K562 (cell line): ENCODE data around the gene NUTF2. TPM values are rescaled to one million over a fixed set of nuclear protein-coding genes. Genes with fewer than 3 reads are reported as not detected.
A peak's percentile ranks its signal among the peaks of the same experiment; 100 is the strongest.

Experiments
- CREM ChIP-seq: IDR thresholded peaks from 2 replicates; pipeline ENCODE4 v1.6.1; 2014; ENCODE audit warnings: antibody characterized with exemption, low read depth
- CTBP1 ChIP-seq: fragments of 450-650 bp; IDR thresholded peaks from 2 replicates; pipeline ENCODE4 v1.6.1; 2016; ENCODE audit warnings: borderline replicate concordance
- ESRRA ChIP-seq: fragments of 450-650 bp; IDR thresholded peaks from 2 replicates; pipeline ENCODE4 v1.6.1; 2014; ENCODE audit warnings: low read depth, mild to moderate bottlenecking, moderate library complexity, borderline replicate concordance
- FOSL1 ChIP-seq: fragments of 200-800 bp; sonication (Bioruptor generic); conservative IDR thresholded peaks from 2 replicates; pipeline ENCODE4 v1.6.1; 2016; ENCODE audit warnings: missing genetic modification characterization, missing compliant biosample characterization
- JUN ChIP-seq, 2 experiments: sonication (generic) in 1 of 2; formaldehyde crosslinking in 1 of 2; IDR thresholded peaks; 2 replicates each; pipeline versions ENCODE4 v1.6.1 to v1.8.0; 2012 to 2022; ENCODE audit warnings: borderline replicate concordance in 2 of 2, mild to moderate bottlenecking in 2 of 2, improper control_type of control experiment in 1 of 2, low read depth in 1 of 2, low read length in 1 of 2, missing genetic modification reagents in 1 of 2
- JUNB ChIP-seq: fragments of 450-650 bp; formaldehyde crosslinking; conservative IDR thresholded peaks from 2 replicates; pipeline ENCODE4 v1.4.0; 2020; ENCODE audit warnings: mild to moderate bottlenecking
- MECOM ChIP-seq: fragments of 250-450 bp; sonication (Bioruptor Pico); IDR thresholded peaks from 2 replicates; pipeline ENCODE4 v1.8.0; 2022; ENCODE audit warnings: inconsistent platforms
- RCOR1 ChIP-seq, 2 experiments: IDR thresholded peaks; 2 replicates each; pipeline ENCODE4 v1.6.1; 2012; ENCODE audit warnings: low read depth in 2 of 2, low read length in 2 of 2, borderline replicate concordance in 1 of 2, improper control_type of control experiment in 1 of 2
- SMAD1 ChIP-seq: fragments of 150-350 bp; IDR thresholded peaks from 2 replicates; pipeline ENCODE4 v1.6.1; 2014; ENCODE audit warnings: low read length, low read depth; ENCODE audit not compliant: partially characterized antibody
- SMARCA4 ChIP-seq: fragments of 450-650 bp; IDR thresholded peaks from 2 replicates; pipeline ENCODE4 v1.6.1; 2016
- polyA plus RNA-seq, 8 experiments: library from polyadenylated mRNA; depleted of rRNA in 4 of 8; stranded (reverse) in 5 of 8; unstranded in 3 of 8; fragments of >200 nt; fragmentation: Nextera tagmentation in 2 of 8; fragmentation: Illumina TruSeq in 1 of 8; extraction: Ambion mirVana in 2 of 8; extraction: Trizol in 1 of 8; gene quantifications; 2 replicates each; pipeline versions ENCODE4 v1.2.1 to v1.2.3, GENCODE V29; 2011 to 2014; ENCODE audit warnings: inconsistent platforms in 1 of 8, missing spikeins in 1 of 8
- total RNA-seq, 7 experiments: library from RNA; depleted of rRNA in 6 of 7; stranded (reverse); fragments of >200 nt in 6 of 7; fragmentation: Illumina TruSeq in 2 of 7; extraction: Trizol in 2 of 7; gene quantifications; 2 replicates each; pipeline versions ENCODE4 v1.2.1 to v1.2.3, GENCODE V29; 2011 to 2021; ENCODE audit warnings: low replicate concordance in 1 of 7
- TF ChIP-seq, protein P1 (sequence below), 2 experiments: fragments of 450-650 bp; formaldehyde crosslinking in 1 of 2; IDR thresholded peaks; 2 replicates each; pipeline versions ENCODE4 v1.4.0 to v1.6.1; 2014 to 2020; ENCODE audit warnings: mild to moderate bottlenecking in 2 of 2, borderline replicate concordance in 1 of 2, low read depth in 1 of 2
- TF ChIP-seq, protein P2 (sequence below), 2 experiments: fragments of 450-650 bp in 1 of 2; sonication (generic) in 1 of 2; formaldehyde crosslinking in 1 of 2; IDR thresholded peaks in 1 of 2; conservative IDR thresholded peaks in 1 of 2; 2 replicates each; pipeline versions ENCODE4 v1.6.1 to v1.8.1; 2016 to 2023; ENCODE audit warnings: mild to moderate bottlenecking in 2 of 2, moderate library complexity in 2 of 2, inconsistent platforms in 1 of 2, missing genetic modification reagents in 1 of 2
- TF ChIP-seq, protein P3 (sequence below): IDR thresholded peaks from 2 replicates; pipeline ENCODE4 v1.6.1; 2011; ENCODE audit warnings: borderline replicate concordance, low read depth, mild to moderate bottlenecking, moderate library complexity, low read length; ENCODE audit not compliant: insufficient read depth, poor library complexity, severe bottlenecking

NUTF2 gene
- total and polyA plus RNA-seq, 9 of the 15 experiments (the other 6 are each of a cell fraction or from before 2014, with no cell fraction given) = 106 to 248 (median 147) TPM

DNA sequence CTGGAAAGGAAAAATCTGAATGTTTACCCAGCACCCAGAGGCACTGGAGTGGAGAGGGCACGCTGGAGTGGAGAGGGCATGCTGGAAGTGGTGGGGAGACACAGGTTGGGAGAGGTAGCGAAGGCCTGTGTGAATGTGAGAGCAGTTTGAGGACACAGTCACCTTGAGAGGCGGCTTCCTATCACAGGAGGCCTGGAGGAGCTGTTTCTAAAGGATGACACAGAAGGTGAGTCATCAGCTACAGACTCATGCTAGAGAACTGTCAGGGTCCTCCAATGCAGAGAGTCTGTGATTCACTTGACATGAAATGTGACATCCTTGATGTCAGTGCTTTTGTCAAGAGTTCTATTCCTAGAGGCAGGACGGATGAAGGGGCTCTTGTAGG, 71.1 kb downstream of the NUTF2 start (continued):
- TF ChIP-seq, protein P1, sequence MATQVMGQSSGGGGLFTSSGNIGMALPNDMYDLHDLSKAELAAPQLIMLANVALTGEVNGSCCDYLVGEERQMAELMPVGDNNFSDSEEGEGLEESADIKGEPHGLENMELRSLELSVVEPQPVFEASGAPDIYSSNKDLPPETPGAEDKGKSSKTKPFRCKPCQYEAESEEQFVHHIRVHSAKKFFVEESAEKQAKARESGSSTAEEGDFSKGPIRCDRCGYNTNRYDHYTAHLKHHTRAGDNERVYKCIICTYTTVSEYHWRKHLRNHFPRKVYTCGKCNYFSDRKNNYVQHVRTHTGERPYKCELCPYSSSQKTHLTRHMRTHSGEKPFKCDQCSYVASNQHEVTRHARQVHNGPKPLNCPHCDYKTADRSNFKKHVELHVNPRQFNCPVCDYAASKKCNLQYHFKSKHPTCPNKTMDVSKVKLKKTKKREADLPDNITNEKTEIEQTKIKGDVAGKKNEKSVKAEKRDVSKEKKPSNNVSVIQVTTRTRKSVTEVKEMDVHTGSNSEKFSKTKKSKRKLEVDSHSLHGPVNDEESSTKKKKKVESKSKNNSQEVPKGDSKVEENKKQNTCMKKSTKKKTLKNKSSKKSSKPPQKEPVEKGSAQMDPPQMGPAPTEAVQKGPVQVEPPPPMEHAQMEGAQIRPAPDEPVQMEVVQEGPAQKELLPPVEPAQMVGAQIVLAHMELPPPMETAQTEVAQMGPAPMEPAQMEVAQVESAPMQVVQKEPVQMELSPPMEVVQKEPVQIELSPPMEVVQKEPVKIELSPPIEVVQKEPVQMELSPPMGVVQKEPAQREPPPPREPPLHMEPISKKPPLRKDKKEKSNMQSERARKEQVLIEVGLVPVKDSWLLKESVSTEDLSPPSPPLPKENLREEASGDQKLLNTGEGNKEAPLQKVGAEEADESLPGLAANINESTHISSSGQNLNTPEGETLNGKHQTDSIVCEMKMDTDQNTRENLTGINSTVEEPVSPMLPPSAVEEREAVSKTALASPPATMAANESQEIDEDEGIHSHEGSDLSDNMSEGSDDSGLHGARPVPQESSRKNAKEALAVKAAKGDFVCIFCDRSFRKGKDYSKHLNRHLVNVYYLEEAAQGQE (IDR thresholded peaks at IDR 0.05; ENCODE audit: borderline replicate concordance) = no peak
- TF ChIP-seq, protein P1 (CRISPR knock-in tag; IDR thresholded peaks at IDR 0.05; ENCODE audit: low read depth) = no peak
- TF ChIP-seq CREM (peak; percentile 55), CTBP1 (peak; percentile 78), ESRRA (peak; percentile 96), FOSL1 (tag) (peak; percentile 99), MECOM (CRISPR knock-in tag) (peak; percentile 59; the same call in 1 of the 2 replicates), JUN (IDR thresholded peaks at IDR 0.05; ENCODE audit: borderline replicate concordance, low read depth, low read length) (peak; percentile 95), JUN (CRISPR knock-in tag; IDR thresholded peaks at IDR 0.05; ENCODE audit: borderline replicate concordance) (no peak), RCOR1 (IDR thresholded peaks at IDR 0.05; ENCODE audit: borderline replicate concordance in 1 of 2, low read depth in 2 of 2, low read length in 2 of 2) (0 out of 4 replicates have a peak, but pooled peaks of 1 of the 2 experiments have one; percentile 48), SMAD1 (no peak), SMARCA4 (peak; percentile 70), JUNB (CRISPR knock-in tag) (0 out of 2 replicates have a peak, but pooled peaks have one; percentile 46)
- TF ChIP-seq, protein P2, sequence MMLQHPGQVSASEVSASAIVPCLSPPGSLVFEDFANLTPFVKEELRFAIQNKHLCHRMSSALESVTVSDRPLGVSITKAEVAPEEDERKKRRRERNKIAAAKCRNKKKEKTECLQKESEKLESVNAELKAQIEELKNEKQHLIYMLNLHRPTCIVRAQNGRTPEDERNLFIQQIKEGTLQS (IDR thresholded peaks at IDR 0.05) = peak; percentile 98
- TF ChIP-seq, protein P2 (CRISPR knock-in tag; conservative IDR thresholded peaks at IDR 0.05) = no peak; the same call in 1 of the 2 replicates
- TF ChIP-seq, protein P3, sequence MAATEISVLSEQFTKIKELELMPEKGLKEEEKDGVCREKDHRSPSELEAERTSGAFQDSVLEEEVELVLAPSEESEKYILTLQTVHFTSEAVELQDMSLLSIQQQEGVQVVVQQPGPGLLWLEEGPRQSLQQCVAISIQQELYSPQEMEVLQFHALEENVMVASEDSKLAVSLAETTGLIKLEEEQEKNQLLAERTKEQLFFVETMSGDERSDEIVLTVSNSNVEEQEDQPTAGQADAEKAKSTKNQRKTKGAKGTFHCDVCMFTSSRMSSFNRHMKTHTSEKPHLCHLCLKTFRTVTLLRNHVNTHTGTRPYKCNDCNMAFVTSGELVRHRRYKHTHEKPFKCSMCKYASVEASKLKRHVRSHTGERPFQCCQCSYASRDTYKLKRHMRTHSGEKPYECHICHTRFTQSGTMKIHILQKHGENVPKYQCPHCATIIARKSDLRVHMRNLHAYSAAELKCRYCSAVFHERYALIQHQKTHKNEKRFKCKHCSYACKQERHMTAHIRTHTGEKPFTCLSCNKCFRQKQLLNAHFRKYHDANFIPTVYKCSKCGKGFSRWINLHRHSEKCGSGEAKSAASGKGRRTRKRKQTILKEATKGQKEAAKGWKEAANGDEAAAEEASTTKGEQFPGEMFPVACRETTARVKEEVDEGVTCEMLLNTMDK = no peak
